ENCODE data around the gene CTSL. TPM values are rescaled to one million over a fixed set of nuclear protein-coding genes. Genes with fewer than 3 reads are reported as not detected.

Gene CTSL
- total RNA-seq, 1 experiment from 2014 or later: 63.2 TPM

- H3F3A ChIP-seq (ENCODE audit: low read length, unreplicated experiment): no peaks in the 10 kb centered on the region
- DNase-seq (no peak), ATAC-seq (no peak)
- no peaks in the 10 kb centered on the region for H3K9me2 ChIP-seq (replicated peaks; ENCODE audit: low read length)
- no peaks in the 10 kb centered on the region for H3K36me3 ChIP-seq (ENCODE audit: low read depth, low read length)
- H3K27ac ChIP-seq (ENCODE audit: low read length): no peak overlapping the region
- no peaks in the 10 kb centered on the region for H3K9me3 ChIP-seq (ENCODE audit: low read length)
- no TSS peak for BruUV-seq (replicated peaks)
- no peak overlapping the region for H3K4me3 ChIP-seq (ENCODE audit: low read length)
- H3K27me3 ChIP-seq (ENCODE audit: low read length): peaks cover 8% of the 10 kb centered on the region; the same call in 1 of the 2 replicates
- no peak overlapping the region for H2AFZ ChIP-seq (ENCODE audit: low read length)
- H4K20me1 ChIP-seq (ENCODE audit: low read length): no peaks in the 10 kb centered on the region
- CTCF ChIA-PET: no interaction called here
- no peak overlapping the region for H3K4me2 ChIP-seq (ENCODE audit: low read length)
- H3K79me2 ChIP-seq (ENCODE audit: low read length): no peaks in the 10 kb centered on the region
- TF ChIP-seq EZH2 (IDR thresholded peaks at IDR 0.05; ENCODE audit: low read length, unreplicated experiment) (no peak), CTCF (conservative IDR thresholded peaks at IDR 0.05; ENCODE audit: low read depth, low read length) (no peak), EZH2phosphoT487 (IDR thresholded peaks at IDR 0.05; ENCODE audit: borderline replicate concordance, low read length) (no peak)
- POLR2A ChIA-PET (ENCODE audit: unreplicated experiment): no interaction called here
- no peak overlapping the region for H3K9ac ChIP-seq (ENCODE audit: low read length)
- H3K4me1 ChIP-seq (ENCODE audit: insufficient read depth, low read length): no peaks in the 10 kb centered on the region
- intact Hi-C loops (cut with micrococcal nuclease): loop anchor here (1.0 kb wide), 1 partner anchor 134 kb away; no protein-coding TSS in a partner anchor
These were observed 47.9 kb upstream of the CTSL start for GRCh38 chr9:87677776-87678587.

- BruUV-seq (replicated peaks): no TSS peak
- Histone ChIP-seq H3K27ac (ENCODE audit: low read length) (no peak overlapping the region), H3K4me2 (ENCODE audit: low read length) (no peak overlapping the region), H4K20me1 (ENCODE audit: low read length) (no peaks in the 10 kb centered on the region), H3F3A (ENCODE audit: low read length, unreplicated experiment) (no peaks in the 10 kb centered on the region), H3K79me2 (ENCODE audit: low read length) (no peaks in the 10 kb centered on the region), H3K9ac (ENCODE audit: low read length) (no peak overlapping the region), H3K9me3 (ENCODE audit: low read length) (no peaks in the 10 kb centered on the region), H3K4me3 (ENCODE audit: low read length) (no peak overlapping the region), H3K9me2 (replicated peaks; ENCODE audit: low read length) (no peaks in the 10 kb centered on the region), H3K27me3 (ENCODE audit: low read length) (0 out of 2 replicates have a peak, but pooled peaks cover 4% of the 10 kb centered on the region), H2AFZ (ENCODE audit: low read length) (no peak overlapping the region), H3K36me3 (ENCODE audit: low read depth, low read length) (no peaks in the 10 kb centered on the region), H3K4me1 (ENCODE audit: insufficient read depth, low read length) (no peaks in the 10 kb centered on the region)
- intact Hi-C loops (cut with micrococcal nuclease): loop anchor here (1.0 kb wide), 1 partner anchor 133 kb away; no protein-coding TSS in a partner anchor
- TF ChIP-seq EZH2phosphoT487 (IDR thresholded peaks at IDR 0.05; ENCODE audit: borderline replicate concordance, low read length) (no peak), CTCF (conservative IDR thresholded peaks at IDR 0.05; ENCODE audit: low read depth, low read length) (peak; percentile 78), EZH2 (IDR thresholded peaks at IDR 0.05; ENCODE audit: low read length, unreplicated experiment) (no peak)
- ChIA-PET POLR2A (ENCODE audit: unreplicated experiment) (no interaction called here), CTCF (no interaction called here)
- ATAC-seq (peak; percentile 56), DNase-seq (peak; percentile 78)
These were observed 47.1 kb upstream of the CTSL start for GRCh38 chr9:87678650-87679355.

Measured in PC-3 (cell line).